ENCODE results near the gene PLEKHA5. TPM values are rescaled to one million over a fixed set of nuclear protein-coding genes. Genes with fewer than 3 reads are reported as not detected.

The PLEKHA5 gene
- total and polyA plus RNA-seq, 2 experiments from 2014 or later: 82.8 to 112 TPM

GRCh38 chr12:19285793-19286448, 156.4 kb downstream of the PLEKHA5 start:
- Histone ChIP-seq H4K20me1 (replicated peaks; ENCODE audit: insufficient read depth) (no peaks in the 10 kb centered on the region), H3K4me2 (no peak overlapping the region), H3F3A (replicated peaks; ENCODE audit: low read depth) (peaks cover 7% of the 10 kb centered on the region), H3K79me2 (replicated peaks; ENCODE audit: insufficient read depth) (peaks cover 10% of the 10 kb centered on the region; the same call in 1 of the 2 replicates), H3K4me3 (no peak overlapping the region), H2AFZ (no peak overlapping the region), H3K36me3 (ENCODE audit: insufficient read depth) (peaks cover 7% of the 10 kb centered on the region; the same call in 1 of the 2 replicates), H3K27ac (ENCODE audit: low read depth) (no peak overlapping the region), H3K9me2 (ENCODE audit: insufficient read depth) (no peaks in the 10 kb centered on the region), H3K27me3 (ENCODE audit: insufficient read depth) (no peaks in the 10 kb centered on the region), H3K4me1 (ENCODE audit: insufficient read depth) (peaks cover 3% of the 10 kb centered on the region; the same call in 1 of the 2 replicates)
- Mint-ChIP-seq H3K4me1 (peaks cover 14% of the 10 kb centered on the region), H3K36me3 (ENCODE audit: low read depth) (peaks cover 49% of the 10 kb centered on the region), H3K27ac (no peak overlapping the region), H3K27me3 (ENCODE audit: insufficient read depth, low read depth, poor library complexity) (peaks cover 5% of the 10 kb centered on the region), H3K4me3 (no peak overlapping the region), H3K9me3 (no peaks in the 10 kb centered on the region)
- DNase-seq (ENCODE audit: low spot score) (no peak), ATAC-seq (no peak)
- TF ChIP-seq ZNF331 (CRISPR knock-in tag; IDR thresholded peaks at IDR 0.05; ENCODE audit: low read depth) (no peak), CTCF (conservative IDR thresholded peaks at IDR 0.05; ENCODE audit: low read depth in 2 of 2) (no peak), CREB1 (CRISPR knock-in tag; IDR thresholded peaks at IDR 0.05; ENCODE audit: low read depth) (no peak), POLR2AphosphoS5 (IDR thresholded peaks at IDR 0.05; ENCODE audit: low read depth) (no peak), ZNF114 (CRISPR knock-in tag; IDR thresholded peaks at IDR 0.05) (no peak)
- TF ChIP-seq, protein P1, sequence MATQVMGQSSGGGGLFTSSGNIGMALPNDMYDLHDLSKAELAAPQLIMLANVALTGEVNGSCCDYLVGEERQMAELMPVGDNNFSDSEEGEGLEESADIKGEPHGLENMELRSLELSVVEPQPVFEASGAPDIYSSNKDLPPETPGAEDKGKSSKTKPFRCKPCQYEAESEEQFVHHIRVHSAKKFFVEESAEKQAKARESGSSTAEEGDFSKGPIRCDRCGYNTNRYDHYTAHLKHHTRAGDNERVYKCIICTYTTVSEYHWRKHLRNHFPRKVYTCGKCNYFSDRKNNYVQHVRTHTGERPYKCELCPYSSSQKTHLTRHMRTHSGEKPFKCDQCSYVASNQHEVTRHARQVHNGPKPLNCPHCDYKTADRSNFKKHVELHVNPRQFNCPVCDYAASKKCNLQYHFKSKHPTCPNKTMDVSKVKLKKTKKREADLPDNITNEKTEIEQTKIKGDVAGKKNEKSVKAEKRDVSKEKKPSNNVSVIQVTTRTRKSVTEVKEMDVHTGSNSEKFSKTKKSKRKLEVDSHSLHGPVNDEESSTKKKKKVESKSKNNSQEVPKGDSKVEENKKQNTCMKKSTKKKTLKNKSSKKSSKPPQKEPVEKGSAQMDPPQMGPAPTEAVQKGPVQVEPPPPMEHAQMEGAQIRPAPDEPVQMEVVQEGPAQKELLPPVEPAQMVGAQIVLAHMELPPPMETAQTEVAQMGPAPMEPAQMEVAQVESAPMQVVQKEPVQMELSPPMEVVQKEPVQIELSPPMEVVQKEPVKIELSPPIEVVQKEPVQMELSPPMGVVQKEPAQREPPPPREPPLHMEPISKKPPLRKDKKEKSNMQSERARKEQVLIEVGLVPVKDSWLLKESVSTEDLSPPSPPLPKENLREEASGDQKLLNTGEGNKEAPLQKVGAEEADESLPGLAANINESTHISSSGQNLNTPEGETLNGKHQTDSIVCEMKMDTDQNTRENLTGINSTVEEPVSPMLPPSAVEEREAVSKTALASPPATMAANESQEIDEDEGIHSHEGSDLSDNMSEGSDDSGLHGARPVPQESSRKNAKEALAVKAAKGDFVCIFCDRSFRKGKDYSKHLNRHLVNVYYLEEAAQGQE (IDR thresholded peaks at IDR 0.05; ENCODE audit: unreplicated experiment): no peak

- Histone ChIP-seq H3K79me2 (replicated peaks; ENCODE audit: insufficient read depth) (peaks cover 9% of the 10 kb centered on the region; the same call in 1 of the 2 replicates), H3K4me1 (ENCODE audit: insufficient read depth) (peaks cover 3% of the 10 kb centered on the region; the same call in 1 of the 2 replicates), H3K27me3 (ENCODE audit: insufficient read depth) (no peaks in the 10 kb centered on the region), H3F3A (replicated peaks; ENCODE audit: low read depth) (peaks cover 7% of the 10 kb centered on the region), H3K4me2 (no peak overlapping the region), H3K4me3 (no peak overlapping the region), H3K36me3 (ENCODE audit: insufficient read depth) (peaks cover 7% of the 10 kb centered on the region; the same call in 1 of the 2 replicates), H3K27ac (ENCODE audit: low read depth) (peak overlapping the region; percentile 39; the same call in 1 of the 2 replicates), H3K9me2 (ENCODE audit: insufficient read depth) (no peaks in the 10 kb centered on the region), H4K20me1 (replicated peaks; ENCODE audit: insufficient read depth) (no peaks in the 10 kb centered on the region), H2AFZ (no peak overlapping the region)
- Mint-ChIP-seq H3K9me3 (no peaks in the 10 kb centered on the region), H3K4me1 (peaks cover 14% of the 10 kb centered on the region), H3K27me3 (ENCODE audit: insufficient read depth, low read depth, poor library complexity) (peaks cover 5% of the 10 kb centered on the region), H3K36me3 (ENCODE audit: low read depth) (peaks cover 53% of the 10 kb centered on the region), H3K27ac (no peak overlapping the region; the same call in 1 of the 2 replicates), H3K4me3 (no peak overlapping the region)
- DNase-seq (ENCODE audit: low spot score) (no peak), ATAC-seq (no peak)
- TF ChIP-seq, protein P1 (IDR thresholded peaks at IDR 0.05; ENCODE audit: unreplicated experiment): no peak
- no peak for TF ChIP-seq STAT1 (IDR thresholded peaks at IDR 0.05; ENCODE audit: unreplicated experiment)
- TF ChIP-seq ETS1 (IDR thresholded peaks at IDR 0.05): no peak
- no peak for TF ChIP-seq JUNB (IDR thresholded peaks at IDR 0.05; ENCODE audit: unreplicated experiment)
Observed at GRCh38 chr12:19287302-19287701, 157.8 kb downstream of the PLEKHA5 start.

Measured in GM23338 (cell line).